Hematopoietic multipotent progenitor cell (in vitro differentiated cells): ENCODE data around the gene ADAM33. TPM values are rescaled to one million over a fixed set of nuclear protein-coding genes. Genes with fewer than 3 reads are reported as not detected.

ENCODE experiments used
- total RNA-seq: library from RNA; depleted of rRNA; stranded (reverse); fragments of >200 nt; gene quantifications from one replicate; pipeline ENCODE4 v1.2.3, GENCODE V29; 2012

ADAM33 gene
- total RNA-seq, 1 donor = not detected

Other genes starting within 250 kb of the ADAM33 start
- 32.3 TPM for gene ATRN, start 211.0 kb downstream of the ADAM33 start, total RNA-seq
- not detected for gene GFRA4, start 18.6 kb downstream of the ADAM33 start, total RNA-seq
- gene SIGLEC1, start 30.6 kb upstream of the ADAM33 start, total RNA-seq = under 0.01 TPM
- gene HSPA12B, start 50.7 kb upstream of the ADAM33 start, total RNA-seq = under 0.01 TPM
- gene ADISSP, start 85.7 kb upstream of the ADAM33 start, total RNA-seq = 40.9 TPM
- under 0.01 TPM for gene SPEF1, start 99.4 kb upstream of the ADAM33 start, total RNA-seq
- gene CENPB, start 104.7 kb upstream of the ADAM33 start, total RNA-seq = 65.2 TPM
- gene CDC25B, start 114.3 kb upstream of the ADAM33 start, total RNA-seq = 8.3 TPM
- gene AP5S1, start 138.5 kb upstream of the ADAM33 start, total RNA-seq = 25.9 TPM
- gene MAVS, start 164.8 kb upstream of the ADAM33 start, total RNA-seq = 21.0 TPM
- 30.7 TPM for gene PANK2, start 207.4 kb upstream of the ADAM33 start, total RNA-seq